OCI-LY1 (cell line): ENCODE results near the gene PRMT9.

Source experiments
- H2AFZ ChIP-seq: fragments of 200-600 bp; sonication (generic), shearing (Covaris generic); 2 replicates; pipeline ENCODE4 v1.6.0; 2014; ENCODE audit warnings: antibody characterized with exemption, mild to moderate bottlenecking, low read length
- H3F3A ChIP-seq: fragments of 200-600 bp; sonication (generic), shearing (Covaris generic); 2 replicates; pipeline ENCODE4 v1.6.0; 2014; ENCODE audit warnings: mild to moderate bottlenecking, antibody characterized with exemption, low read length, moderate library complexity; ENCODE audit not compliant: insufficient read depth
- H3K27ac ChIP-seq: fragments of 200-600 bp; sonication (generic); 2 replicates; pipeline ENCODE4 v1.5.1; 2014; ENCODE audit warnings: low read length, mixed run types, mild to moderate bottlenecking, low read depth; ENCODE audit not compliant: poor library complexity, severe bottlenecking
- H3K27me3 ChIP-seq: fragments of 200-600 bp; sonication (generic); 2 replicates; pipeline ENCODE4 v1.6.0; 2014; ENCODE audit warnings: antibody characterized with exemption, mild to moderate bottlenecking, low read length, moderate library complexity; ENCODE audit not compliant: insufficient read depth
- H3K36me3 ChIP-seq: fragments of 200-600 bp; sonication (generic); 2 replicates; pipeline ENCODE4 v1.6.1; 2014; ENCODE audit warnings: mild to moderate bottlenecking, antibody characterized with exemption, low read length, moderate library complexity, mixed read lengths; ENCODE audit not compliant: insufficient read depth
- H3K4me1 ChIP-seq: fragments of 200-600 bp; sonication (generic); 2 replicates; pipeline ENCODE4 v1.5.1; 2014; ENCODE audit warnings: mild to moderate bottlenecking, low read length, moderate library complexity; ENCODE audit not compliant: insufficient read depth, severe bottlenecking
- H3K4me2 ChIP-seq: fragments of 200-600 bp; sonication (generic), shearing (Covaris generic); 2 replicates; pipeline ENCODE4 v1.6.1; 2014; ENCODE audit warnings: low read length
- H3K4me3 ChIP-seq: fragments of 200-600 bp; sonication (generic); 2 replicates; pipeline ENCODE4 v1.5.1; 2014; ENCODE audit warnings: low read length, low read depth, mild to moderate bottlenecking, mixed read lengths; ENCODE audit not compliant: poor library complexity, severe bottlenecking
- H3K79me2 ChIP-seq: fragments of 200-600 bp; shearing (Covaris generic); 2 replicates; pipeline ENCODE4 v1.6.1; 2016; ENCODE audit warnings: mixed run types, low read length, mixed read lengths; ENCODE audit not compliant: insufficient read depth
- H3K9ac ChIP-seq: fragments of 200-600 bp; sonication (generic), shearing (Covaris generic); 2 replicates; pipeline ENCODE4 v1.6.1; 2014; ENCODE audit warnings: mild to moderate bottlenecking, low read length, mixed read lengths
- H3K9me2 ChIP-seq: fragments of 200-600 bp; sonication (generic), shearing (Covaris generic); 2 replicates; pipeline ENCODE4 v1.6.1; 2014; ENCODE audit warnings: low read depth, mild to moderate bottlenecking, low read length, mixed read lengths
- H3K9me3 ChIP-seq: fragments of 200-600 bp; shearing (Covaris generic); 2 replicates; pipeline ENCODE4 v1.6.1; 2014; ENCODE audit warnings: low read length, mixed read lengths
- H4K20me1 ChIP-seq: fragments of 200-600 bp; sonication (generic), shearing (Covaris generic); 2 replicates; pipeline ENCODE4 v1.6.0; 2016; ENCODE audit warnings: mild to moderate bottlenecking, low read length; ENCODE audit not compliant: insufficient read depth
- EZH2 ChIP-seq: fragments of 200-600 bp; sonication (generic), shearing (Covaris generic); IDR thresholded peaks from 2 replicates; pipeline ENCODE4 v1.8.0; 2017; ENCODE audit warnings: borderline replicate concordance, mixed run types, mild to moderate bottlenecking, antibody characterized with exemption, low read length, moderate library complexity, mixed read lengths
- TF ChIP-seq, protein P1 (sequence below): fragments of 200-600 bp; sonication (generic), shearing (Covaris generic); IDR thresholded peaks from 2 replicates; pipeline ENCODE4 v1.5.1; 2017; ENCODE audit warnings: mild to moderate bottlenecking, antibody characterized with exemption, low read length, moderate library complexity, mixed read lengths

The PRMT9 gene

DNA sequence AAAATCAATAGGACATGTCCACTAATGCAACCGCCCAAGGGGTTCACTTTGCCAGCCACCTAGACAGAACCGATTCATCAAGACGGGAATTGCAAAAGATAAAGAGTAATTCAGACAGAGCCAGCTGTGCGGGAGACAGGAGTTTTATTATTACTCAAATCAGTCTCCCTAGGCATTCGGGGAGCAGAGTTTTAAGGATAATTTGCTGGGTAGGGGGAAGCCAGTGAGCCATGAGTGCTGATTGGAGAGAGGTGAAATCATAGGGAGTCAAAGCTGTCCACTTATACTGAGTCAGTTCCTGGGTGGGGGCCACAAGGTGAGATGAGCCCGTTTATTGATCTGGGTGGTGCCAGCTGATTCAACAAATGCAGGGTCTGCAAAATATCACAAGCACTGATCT, 58.2 kb downstream of the PRMT9 start:
- Histone ChIP-seq H2AFZ (no peak overlapping the region), H3K79me2 (peaks cover 9% of the 10 kb centered on the region), H3K27me3 (no peaks in the 10 kb centered on the region), H3K9me2 (no peaks in the 10 kb centered on the region), H3K9ac (no peak overlapping the region), H3K36me3 (peaks cover 75% of the 10 kb centered on the region), H3K9me3 (no peaks in the 10 kb centered on the region), H4K20me1 (no peaks in the 10 kb centered on the region), H3K4me3 (no peak overlapping the region), H3K27ac (no peak overlapping the region), H3F3A (no peaks in the 10 kb centered on the region), H3K4me1 (peaks cover 14% of the 10 kb centered on the region), H3K4me2 (no peak overlapping the region)
- TF ChIP-seq EZH2: no peak
- TF ChIP-seq, protein P1, sequence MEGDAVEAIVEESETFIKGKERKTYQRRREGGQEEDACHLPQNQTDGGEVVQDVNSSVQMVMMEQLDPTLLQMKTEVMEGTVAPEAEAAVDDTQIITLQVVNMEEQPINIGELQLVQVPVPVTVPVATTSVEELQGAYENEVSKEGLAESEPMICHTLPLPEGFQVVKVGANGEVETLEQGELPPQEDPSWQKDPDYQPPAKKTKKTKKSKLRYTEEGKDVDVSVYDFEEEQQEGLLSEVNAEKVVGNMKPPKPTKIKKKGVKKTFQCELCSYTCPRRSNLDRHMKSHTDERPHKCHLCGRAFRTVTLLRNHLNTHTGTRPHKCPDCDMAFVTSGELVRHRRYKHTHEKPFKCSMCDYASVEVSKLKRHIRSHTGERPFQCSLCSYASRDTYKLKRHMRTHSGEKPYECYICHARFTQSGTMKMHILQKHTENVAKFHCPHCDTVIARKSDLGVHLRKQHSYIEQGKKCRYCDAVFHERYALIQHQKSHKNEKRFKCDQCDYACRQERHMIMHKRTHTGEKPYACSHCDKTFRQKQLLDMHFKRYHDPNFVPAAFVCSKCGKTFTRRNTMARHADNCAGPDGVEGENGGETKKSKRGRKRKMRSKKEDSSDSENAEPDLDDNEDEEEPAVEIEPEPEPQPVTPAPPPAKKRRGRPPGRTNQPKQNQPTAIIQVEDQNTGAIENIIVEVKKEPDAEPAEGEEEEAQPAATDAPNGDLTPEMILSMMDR: no peak

DNA sequence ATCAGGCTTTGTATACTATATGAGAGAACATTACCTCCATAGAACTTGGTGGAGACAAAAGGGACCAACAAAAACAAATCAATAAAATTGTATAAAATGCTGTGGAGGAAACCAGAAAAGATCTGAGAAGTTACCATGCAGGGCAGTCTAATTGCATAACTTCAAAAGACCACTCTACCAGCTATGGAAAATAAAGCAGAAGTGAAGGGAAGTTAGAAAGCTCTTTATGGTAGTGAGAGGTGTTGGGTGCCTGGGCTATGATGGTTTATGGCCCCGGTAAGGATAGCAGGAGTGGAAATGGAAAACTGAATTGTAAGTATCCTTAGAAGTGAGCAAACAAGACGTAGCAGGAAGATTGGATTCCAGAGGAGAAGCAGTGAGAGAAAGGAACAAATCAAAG, 63.6 kb downstream of the PRMT9 start:
- TF ChIP-seq, protein P1: no peak
- no peak for TF ChIP-seq EZH2
- H3K9me3 ChIP-seq: no peaks in the 10 kb centered on the region
- no peaks in the 10 kb centered on the region for H3F3A ChIP-seq
- no peak overlapping the region for H3K27ac ChIP-seq
- H3K4me1 ChIP-seq: peaks cover 46% of the 10 kb centered on the region
- no peaks in the 10 kb centered on the region for H3K9me2 ChIP-seq
- peak overlapping the region; percentile 20 for H3K4me3 ChIP-seq
- H3K27me3 ChIP-seq: no peaks in the 10 kb centered on the region
- peak overlapping the region; percentile 52 for H3K4me2 ChIP-seq
- H2AFZ ChIP-seq: no peak overlapping the region
- H3K36me3 ChIP-seq: peaks cover 37% of the 10 kb centered on the region
- no peaks in the 10 kb centered on the region for H4K20me1 ChIP-seq
- H3K79me2 ChIP-seq: peaks cover 20% of the 10 kb centered on the region
- H3K9ac ChIP-seq: no peak overlapping the region

DNA sequence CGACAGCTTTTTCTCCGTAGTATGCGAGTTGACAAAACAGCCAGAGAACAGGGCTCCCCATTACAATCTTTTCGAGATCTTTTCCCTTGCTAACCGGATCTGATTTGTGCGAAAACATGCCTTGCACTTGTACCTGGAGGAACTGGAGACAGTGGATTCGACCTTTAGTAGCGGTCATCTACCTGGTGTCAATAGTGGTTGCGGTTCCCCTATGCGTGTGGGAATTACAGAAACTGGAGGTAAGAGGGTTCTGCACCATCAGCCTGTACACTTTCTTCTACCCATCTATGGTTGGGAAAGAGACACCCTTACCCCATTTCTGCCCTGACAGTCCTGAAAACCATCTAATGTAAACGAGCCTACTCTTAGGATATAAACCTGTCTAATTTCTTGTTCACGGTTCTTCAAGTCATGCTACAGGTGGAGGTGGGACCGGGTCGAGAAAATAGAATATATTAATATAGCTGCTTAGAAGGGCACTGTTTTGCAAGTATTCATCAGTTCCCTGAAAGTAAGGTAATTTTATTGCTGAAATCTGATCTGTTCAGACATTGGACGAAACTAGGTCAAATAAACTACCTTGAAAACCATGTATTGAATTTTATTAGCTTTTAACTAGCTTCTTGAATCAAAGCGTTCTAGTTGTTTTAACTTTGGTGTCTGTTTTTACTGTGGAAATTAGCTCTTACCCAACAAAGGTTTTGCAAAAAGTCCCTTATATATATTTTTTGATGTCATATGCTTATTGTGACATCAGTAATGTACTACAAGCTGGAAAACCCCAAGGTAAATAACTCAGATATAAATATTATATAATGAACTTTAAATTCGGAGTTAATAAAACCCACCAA, 65.9 kb downstream of the PRMT9 start:
- peaks cover 20% of the 10 kb centered on the region for H3K79me2 ChIP-seq
- no peaks in the 10 kb centered on the region for H3K9me3 ChIP-seq
- H3K27ac ChIP-seq: peak overlapping the region; percentile 64

More for the DNA sequence above, 65.9 kb downstream of the PRMT9 start:
- Histone ChIP-seq H3K36me3 (peaks cover 19% of the 10 kb centered on the region; the same call in 1 of the 2 replicates), H3K27me3 (no peaks in the 10 kb centered on the region), H3K4me1 (peaks cover 46% of the 10 kb centered on the region), H2AFZ (no peak overlapping the region), H3K9me2 (no peaks in the 10 kb centered on the region), H3F3A (no peaks in the 10 kb centered on the region), H3K4me2 (peak overlapping the region; percentile 79), H3K4me3 (peak overlapping the region; percentile 84), H3K9ac (peak overlapping the region; percentile 71), H4K20me1 (no peaks in the 10 kb centered on the region)
- no peak for TF ChIP-seq EZH2
- TF ChIP-seq, protein P1: no peak
